GM19397 (cell line): ENCODE measurements around the gene ARPC5.
"Not testable (repeated sequence)": the region's sequence is repeated elsewhere in the genome, so short reads cannot be mapped to it uniquely, and the experiment has no call there.

Source experiments
- ATAC-seq: cut with Tn5 transposase; IDR thresholded peaks from one replicate; pipeline ENCODE4 v1.9.1; 2021; ENCODE audit warnings: mild to moderate bottlenecking, moderate library complexity; ENCODE audit not compliant: unreplicated experiment

Gene ARPC5

GRCh38 chr1:183612975-183613374 lies 22.6 kb downstream of the ARPC5 start:
- not testable (repeated sequence) for ATAC-seq

GRCh38 chr1:183612407-183612806 lies 23.2 kb downstream of the ARPC5 start:
- ATAC-seq, result no peak

DNA sequence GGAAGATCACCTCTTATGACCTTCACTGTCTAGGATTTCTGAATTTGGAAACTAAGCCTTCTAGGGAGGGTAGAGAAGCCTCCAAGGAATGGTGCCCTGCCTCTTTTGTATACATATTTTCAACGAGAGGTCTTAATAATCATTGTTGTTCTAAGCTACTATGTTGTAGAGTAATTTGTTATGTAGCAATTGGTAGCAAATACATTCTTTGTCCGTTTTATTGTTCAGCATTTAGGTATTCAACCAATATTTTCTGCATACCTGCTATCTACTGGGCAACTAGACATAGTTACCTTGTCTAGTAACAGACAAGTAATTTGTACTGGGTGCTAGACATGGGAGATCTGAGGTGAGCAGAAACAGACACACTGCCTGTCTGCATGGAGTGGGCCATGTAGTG lies 24.6 kb downstream of the ARPC5 start:
- ATAC-seq, result no peak

DNA sequence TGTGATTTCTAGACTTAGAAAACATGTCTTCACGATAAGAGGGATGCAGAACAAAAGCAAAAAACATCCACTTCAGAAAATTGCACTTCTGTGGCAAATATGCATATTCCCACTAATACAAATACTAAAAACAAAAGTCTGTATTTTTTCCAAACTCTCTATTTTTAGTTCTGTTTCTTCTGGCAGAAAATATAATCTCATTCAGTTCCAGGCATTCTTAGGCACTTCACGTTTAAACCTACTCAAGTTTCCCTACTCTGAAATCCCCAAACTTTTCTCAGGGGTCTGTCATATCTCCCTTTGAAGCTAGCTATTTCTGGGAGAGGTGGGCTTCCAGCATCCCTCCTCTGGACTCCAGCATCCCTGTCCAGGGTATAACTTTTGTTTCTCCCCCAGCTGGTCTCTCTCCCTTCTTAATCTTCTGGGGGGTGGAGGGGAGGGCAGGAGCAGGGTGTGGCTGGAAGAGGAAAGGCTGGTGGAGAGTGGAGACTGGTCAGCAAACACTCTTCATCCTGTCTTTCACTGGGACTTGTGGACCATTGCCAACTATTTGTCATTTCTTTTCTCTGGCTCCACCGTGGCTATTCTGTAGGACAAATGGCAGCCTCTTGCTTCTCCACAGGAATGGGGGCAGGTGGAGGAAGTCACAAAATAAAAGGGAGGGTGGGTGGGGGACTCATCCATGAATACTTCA lies 25.7 kb downstream of the ARPC5 start:
- no peak for ATAC-seq

DNA sequence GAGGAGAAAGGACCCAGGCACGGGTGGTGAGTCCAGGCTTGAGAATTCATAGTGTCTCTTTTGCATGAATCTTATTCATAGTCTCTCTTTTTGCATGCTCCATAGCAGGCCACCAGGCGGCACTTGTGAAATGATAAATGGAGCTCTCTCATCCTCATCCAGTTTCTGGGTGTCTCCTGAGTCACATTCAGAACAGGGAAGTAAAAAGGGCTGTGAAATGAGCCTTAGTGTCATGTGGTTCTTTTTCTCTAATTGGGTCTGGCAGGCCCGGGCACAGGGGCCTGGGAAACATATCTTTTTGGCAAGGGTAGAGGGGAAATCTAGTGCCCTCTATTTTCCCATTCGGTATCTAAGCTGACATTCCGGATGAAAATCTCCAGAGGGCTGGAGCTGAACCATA lies 26.3 kb downstream of the ARPC5 start:
- ATAC-seq, result peak; percentile 37

DNA sequence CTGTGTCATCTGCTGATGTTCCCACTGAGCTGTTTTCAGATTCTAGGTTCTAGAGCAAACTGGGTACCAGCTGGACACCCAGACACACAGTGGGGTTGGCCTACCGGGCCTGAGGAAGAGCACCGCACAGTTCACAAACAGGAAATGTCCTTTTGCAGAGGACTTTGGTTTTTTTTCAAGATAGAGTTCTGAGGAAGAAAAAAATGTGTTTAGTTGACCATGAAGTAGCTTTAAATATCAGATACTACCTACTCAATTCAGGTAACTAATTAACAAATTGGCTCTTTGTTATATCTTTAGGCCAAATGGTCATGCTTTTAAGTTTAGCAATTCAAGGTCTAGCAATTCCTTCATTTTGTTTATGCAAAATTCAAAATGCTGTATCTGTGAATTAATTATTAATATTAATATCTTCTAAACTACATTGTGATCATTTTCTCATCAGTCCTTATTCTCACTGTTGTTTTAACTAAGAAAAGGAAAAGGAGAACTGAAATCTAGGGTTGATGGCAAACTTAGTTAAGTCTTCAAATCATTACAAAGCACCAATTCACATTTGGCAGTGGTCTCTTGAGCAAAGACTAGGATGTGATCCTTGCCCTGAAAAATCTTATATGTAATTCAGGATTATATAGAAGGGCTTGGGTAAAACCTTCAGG lies 28.1 kb downstream of the ARPC5 start:
- peak; percentile 45 for ATAC-seq

DNA sequence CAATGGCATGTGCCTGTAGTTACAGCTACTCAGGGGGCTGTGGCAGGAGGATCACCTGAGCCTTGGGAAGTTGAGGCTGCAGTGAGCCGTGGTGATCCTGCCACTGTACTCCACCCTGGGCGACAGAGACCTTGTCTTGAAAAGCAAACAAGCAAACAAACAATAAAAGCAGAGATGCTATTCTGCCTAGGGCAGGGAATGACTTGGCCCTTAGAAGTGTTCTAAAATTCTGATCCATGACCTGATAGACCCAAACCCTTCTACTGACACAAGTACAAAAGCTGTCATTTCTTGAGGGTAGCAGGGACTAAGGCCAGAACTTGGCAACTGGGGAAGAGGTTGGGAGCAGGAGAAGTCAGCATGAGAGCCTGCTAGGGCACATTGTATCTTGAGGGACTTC lies 29.7 kb downstream of the ARPC5 start:
- ATAC-seq, result no peak

DNA sequence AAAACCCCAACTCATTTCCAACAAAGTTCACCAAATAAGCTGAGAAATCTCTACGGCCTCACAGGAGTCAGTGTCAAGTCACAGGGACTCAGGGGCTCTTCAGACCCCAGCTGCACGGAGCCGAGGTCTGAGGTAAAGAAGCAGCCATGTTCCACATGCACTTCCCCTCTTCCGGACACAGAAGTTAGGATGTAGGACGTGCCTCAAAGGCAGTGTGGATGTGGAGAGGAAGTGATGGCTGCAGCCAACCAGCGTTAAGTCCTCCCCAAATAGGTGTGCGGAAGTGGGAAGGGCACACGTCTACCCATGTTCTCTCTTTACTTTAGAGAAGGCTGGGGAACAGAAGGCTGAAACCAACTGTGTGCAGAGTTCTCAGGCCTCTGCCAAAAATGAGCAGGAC lies 30.8 kb downstream of the ARPC5 start:
- peak; percentile 13 for ATAC-seq

DNA sequence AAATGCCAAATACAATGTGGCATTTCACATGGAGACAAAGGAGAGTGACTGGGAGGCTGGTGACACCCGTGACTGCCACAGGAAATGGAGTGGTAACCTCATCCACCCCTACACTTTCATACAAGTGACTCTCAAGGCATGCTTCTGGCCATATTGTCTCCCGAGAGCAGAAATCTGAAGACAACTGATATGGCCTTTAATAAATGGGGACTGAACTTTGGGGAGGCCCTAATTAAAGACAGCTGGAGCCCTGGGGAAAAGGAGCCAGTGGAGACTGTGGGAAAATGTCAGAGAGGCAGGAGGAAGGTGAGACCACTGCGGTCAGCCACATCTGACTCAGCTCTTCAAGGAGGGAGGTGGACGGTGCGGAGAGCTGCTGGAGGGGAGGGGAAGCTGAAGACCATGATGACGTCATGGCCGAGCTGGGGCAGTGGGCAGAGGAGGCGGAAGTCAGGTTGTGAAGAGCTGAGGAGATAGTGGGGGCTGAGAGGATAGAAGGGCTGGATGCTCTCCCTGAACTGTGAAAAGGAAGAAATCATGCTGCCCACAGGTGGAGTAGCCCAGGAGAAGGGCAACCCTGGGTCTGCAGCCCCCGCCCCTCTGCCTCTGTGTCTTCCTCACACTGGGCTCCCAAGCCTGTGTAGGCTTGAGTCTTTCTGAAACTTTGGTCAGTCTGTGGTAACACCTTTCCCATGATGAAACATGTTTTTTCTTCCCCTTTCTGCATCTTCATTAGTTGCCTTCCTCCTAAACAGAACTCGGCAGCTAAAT lies 31.4 kb downstream of the ARPC5 start:
- ATAC-seq, result peak; percentile 34

DNA sequence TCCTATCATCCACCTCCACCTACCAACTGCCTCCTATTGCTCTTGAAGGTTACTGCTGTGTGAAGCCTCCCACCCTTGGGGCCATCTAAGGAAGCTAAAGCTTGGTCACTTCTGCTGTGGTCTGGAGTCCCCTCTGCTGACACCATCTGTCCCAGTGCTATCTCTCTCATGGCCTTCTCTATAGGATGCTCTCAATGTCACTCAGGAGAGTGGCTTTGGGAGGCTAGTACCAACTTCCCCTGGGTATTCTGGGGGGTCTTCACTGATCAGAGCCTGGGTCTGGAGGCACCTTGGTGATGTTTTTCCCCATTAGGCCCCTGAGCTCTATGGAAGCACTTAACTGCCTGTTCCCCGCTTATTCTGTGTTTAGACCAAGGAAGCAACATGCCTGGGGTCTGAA lies 33.1 kb downstream of the ARPC5 start:
- no peak for ATAC-seq

GRCh38 chr1:183600634-183601033 lies 34.9 kb downstream of the ARPC5 start:
- no peak for ATAC-seq

DNA sequence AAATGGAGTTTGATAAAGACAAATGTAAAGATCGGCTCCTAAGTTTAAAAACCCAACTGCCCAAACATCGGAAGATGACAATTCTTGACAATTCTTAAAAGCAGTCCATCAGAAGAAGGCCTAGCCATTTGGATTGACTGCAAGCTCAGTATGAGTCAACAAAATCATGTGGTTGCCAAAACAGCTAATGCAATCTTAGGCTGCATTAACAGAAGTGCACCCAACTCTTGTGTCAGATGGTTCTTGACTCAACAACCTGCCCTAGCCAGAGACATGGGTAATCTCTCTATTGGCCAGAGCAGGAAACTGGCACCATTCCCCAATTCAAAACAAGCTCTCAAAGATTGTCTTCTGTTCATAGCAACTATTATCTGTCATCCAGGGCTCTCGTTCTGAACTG lies 35.4 kb downstream of the ARPC5 start:
- ATAC-seq, result no peak

- peak; percentile 55 for ATAC-seq
These were observed 37.2 kb downstream of the ARPC5 start for GRCh38 chr1:183598386-183598785.

DNA sequence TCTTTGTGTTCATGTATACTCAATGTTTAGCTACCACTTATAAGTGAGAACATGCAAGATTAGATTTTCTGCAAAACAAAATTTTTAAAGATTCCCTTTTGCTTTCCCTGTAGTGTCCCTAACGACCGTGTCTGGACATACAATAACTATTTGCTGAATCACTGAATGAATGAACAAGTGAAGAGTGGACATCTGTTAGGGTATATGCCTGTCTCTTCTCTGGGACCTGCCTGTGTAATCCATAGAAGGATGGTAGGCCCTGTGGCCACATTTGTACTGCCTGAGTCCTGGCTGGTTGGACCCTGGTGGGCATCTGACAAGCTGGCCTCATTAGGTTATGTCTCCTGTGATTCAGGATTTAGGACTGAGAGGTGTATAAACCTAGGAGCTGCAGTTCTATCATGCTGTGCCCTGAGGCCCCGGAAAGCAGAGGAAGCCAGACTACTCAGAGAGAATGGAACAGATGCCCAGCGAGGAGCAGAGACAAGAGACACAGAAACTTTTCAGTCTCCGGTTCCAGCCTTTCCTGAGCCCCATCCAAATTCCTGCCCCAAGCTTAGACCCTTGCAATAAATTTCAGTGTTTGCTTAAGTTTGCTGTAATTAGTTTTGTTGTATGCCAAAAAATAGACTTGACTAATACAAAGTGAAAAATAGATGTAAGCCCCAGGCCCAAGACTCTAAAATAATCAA lies 37.8 kb downstream of the ARPC5 start:
- no peak for ATAC-seq

DNA sequence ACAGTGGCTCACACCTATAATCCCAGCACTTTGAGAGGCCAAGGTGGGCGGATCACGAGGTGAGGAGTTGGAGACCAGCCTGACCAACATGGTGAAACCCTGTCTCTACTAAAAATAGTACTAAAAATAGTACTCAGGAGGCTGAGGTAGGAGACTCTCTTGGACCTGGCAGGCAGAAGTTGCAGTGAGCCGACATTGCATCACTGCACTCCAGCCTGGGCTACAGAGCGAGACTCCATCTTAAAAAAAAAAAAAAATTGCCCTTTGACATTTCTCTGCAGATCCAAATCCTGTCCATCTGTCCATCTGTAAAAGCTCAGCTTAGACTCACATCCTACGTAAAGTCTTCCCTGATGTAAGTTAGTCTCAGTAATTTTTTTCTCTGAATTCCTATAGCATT lies 39.1 kb downstream of the ARPC5 start:
- no peak for ATAC-seq

DNA sequence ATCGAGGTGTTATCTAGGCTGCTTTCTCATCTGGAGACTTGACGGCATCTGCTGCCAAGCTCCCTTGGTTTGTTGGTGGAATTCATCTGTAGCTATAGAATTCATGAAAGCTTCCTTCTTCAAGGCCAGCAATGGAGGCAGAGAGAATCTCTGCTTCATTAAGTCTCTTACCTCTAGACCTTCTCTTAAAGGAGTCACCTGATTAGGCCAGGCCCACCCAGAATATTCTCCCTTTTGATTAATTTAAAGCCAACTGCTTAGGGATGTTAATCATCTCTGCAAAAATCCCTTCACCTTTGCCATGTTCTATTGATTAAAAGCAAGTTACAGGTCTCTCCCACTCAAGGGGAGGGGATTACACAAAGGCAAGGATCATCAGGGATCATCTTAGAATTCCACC lies 40.0 kb downstream of the ARPC5 start:
- no peak for ATAC-seq

DNA sequence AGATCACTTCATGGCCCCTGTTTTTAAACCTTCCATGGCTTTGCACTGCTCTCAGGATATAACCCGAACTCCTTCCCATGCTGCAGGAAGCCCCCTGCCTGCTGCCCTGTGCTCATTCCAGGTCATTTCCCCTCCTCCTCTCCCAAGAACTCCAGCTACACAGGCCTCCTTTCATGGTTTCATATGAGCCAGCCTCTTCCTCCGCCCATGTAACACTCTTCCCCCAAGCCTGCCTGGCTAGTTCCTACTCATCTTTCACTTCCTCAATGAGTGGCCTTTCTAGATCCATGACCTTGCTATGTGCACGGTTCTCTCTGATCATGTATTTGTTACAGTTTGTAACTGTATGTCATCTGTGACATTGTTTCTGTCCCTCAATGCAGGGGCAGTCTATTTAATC lies 42.2 kb downstream of the ARPC5 start:
- peak; percentile 40 for ATAC-seq

DNA sequence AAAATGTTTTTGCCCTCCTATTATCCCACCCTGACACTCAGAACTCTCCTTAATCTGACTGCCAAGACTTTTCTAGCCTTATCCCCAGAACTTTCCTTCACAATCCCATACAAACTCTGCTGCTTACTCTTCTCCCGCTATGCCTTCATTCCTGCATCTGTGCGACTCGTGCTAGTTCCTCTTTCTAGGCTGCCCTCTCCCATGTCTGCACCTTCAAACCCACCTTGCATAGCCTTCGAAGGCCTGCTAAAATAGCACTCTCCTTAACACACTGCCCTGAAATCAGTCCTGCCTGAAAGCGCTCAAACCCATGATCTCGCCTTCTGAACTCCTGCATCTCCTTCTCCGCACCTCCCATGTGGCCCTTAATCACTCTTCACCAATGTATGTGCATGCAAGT lies 42.9 kb downstream of the ARPC5 start:
- no peak for ATAC-seq

DNA sequence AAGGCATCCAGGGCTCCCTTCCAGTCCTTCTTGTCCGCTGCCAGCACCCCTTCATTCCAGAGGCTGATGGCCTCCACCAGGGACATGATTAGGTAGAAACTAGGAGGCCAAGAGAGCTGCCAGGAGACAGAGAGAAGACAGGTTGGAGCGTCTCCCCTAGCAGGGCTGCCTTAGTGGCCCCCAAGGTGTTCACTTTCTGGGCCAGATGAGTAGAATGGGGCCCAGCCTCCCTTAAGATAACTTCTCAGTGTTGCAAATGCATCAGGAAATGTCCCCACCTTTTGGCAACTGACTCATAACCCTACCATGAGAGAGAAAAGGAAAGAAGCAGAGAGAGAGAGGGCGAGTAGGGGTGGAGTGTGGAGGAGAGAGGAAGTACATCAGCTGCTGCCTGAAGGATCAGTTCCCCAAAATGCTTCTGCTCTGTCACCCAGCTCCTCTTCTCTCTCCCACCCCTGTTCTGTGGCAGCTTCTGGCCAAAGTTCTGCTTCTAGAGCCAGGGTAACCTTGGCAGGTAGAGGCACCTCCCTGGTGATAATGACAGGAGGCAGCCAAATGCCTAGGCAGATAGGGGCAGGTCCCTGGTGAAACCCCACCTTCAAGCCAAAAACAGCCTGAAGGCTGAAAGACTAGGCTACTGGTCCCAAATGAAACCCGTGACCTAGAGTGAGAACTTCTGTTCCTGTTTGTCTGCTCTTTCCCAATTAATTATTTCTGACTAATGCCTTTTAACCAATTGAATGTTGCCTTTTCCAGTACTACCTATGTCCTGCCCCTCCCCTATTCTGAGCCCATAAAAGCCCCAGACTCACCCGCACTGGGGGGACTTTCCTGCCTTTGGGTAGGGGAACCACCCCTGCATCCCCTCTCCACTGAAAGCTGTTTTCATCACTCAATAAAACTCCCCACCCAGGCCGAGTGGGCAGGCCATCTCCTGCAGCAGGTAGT lies 45.1 kb downstream of the ARPC5 start, which contains the start of gene NCF2:
Gene NCF2, minus strand, starts transcription at position 216 of the 948 bp plus-strand sequence. Its CDS starts 130 bp downstream, at position 86.
- peak; percentile 75 for ATAC-seq

- no peak for ATAC-seq
These were observed 45.7 kb downstream of the ARPC5 start for GRCh38 chr1:183589874-183590243.
